ENCODE data around the gene MED27.

MED27 gene

GRCh38 chr9:131874916-131875670 lies 204.6 kb downstream of the MED27 start:
- DNase-seq = no peak

- DNase-seq = no peak
These were observed 205.2 kb downstream of the MED27 start for GRCh38 chr9:131874447-131874846.

- no peak for DNase-seq
These were observed 205.7 kb downstream of the MED27 start for GRCh38 chr9:131873891-131874440.

- no peak for DNase-seq
These were observed 206.3 kb downstream of the MED27 start for GRCh38 chr9:131873335-131873734.

- no peak for DNase-seq
These were observed 207.0 kb downstream of the MED27 start for GRCh38 chr9:131872702-131873101.

GRCh38 chr9:131872006-131872405 lies 207.7 kb downstream of the MED27 start:
- DNase-seq = no peak

- no peak for DNase-seq
These were observed 209.5 kb downstream of the MED27 start for GRCh38 chr9:131870156-131870555.

GRCh38 chr9:131869348-131869747 lies 210.3 kb downstream of the MED27 start:
- DNase-seq = no peak

GRCh38 chr9:131868766-131869165 lies 210.9 kb downstream of the MED27 start:
- no peak for DNase-seq

- DNase-seq = no peak
These were observed 212.0 kb downstream of the MED27 start for GRCh38 chr9:131867611-131868192.

GRCh38 chr9:131865446-131866195 lies 214.0 kb downstream of the MED27 start:
- DNase-seq = no peak

GRCh38 chr9:131864531-131864930 lies 215.1 kb downstream of the MED27 start:
- no peak for DNase-seq

GRCh38 chr9:131863306-131863896 lies 216.3 kb downstream of the MED27 start:
- no peak for DNase-seq

GRCh38 chr9:131862261-131862660 lies 217.4 kb downstream of the MED27 start:
- DNase-seq = no peak

GRCh38 chr9:131860430-131860829 lies 219.2 kb downstream of the MED27 start:
- no peak for DNase-seq

- DNase-seq = no peak
These were observed 221.5 kb downstream of the MED27 start for GRCh38 chr9:131858147-131858546.

GRCh38 chr9:131856105-131856504 lies 223.6 kb downstream of the MED27 start:
- DNase-seq = no peak

- no peak for DNase-seq
These were observed 224.6 kb downstream of the MED27 start for GRCh38 chr9:131854896-131855613.

GRCh38 chr9:131854334-131854733 lies 225.3 kb downstream of the MED27 start:
- DNase-seq = no peak

- DNase-seq = peak; percentile 16
These were observed 226.2 kb downstream of the MED27 start for GRCh38 chr9:131853434-131853833.

- DNase-seq = no peak
These were observed 228.3 kb downstream of the MED27 start for GRCh38 chr9:131851414-131851813.

GRCh38 chr9:131849391-131849790 lies 230.3 kb downstream of the MED27 start:
- DNase-seq = no peak

Measured in stimulated activated CD4-positive, alpha-beta T cell treated with anti-CD3 and anti-CD28 coated beads, Interleukin-4, amount 100 ng/mL, for 24 hours (primary cell).